PC-9 (cell line): ENCODE measurements around the gene SLC8A1.

Source experiments
- CTCF ChIP-seq: fragments of 200-600 bp; sonication (generic); conservative IDR thresholded peaks from 2 replicates; pipeline ENCODE4 v1.6.1; 2017; ENCODE audit warnings: mixed run types, antibody characterized with exemption, mild to moderate bottlenecking, moderate library complexity
- EZH2 ChIP-seq: fragments of 200-600 bp; sonication (generic); IDR thresholded peaks from 2 replicates; pipeline ENCODE4 v1.8.0; 2017; ENCODE audit warnings: antibody characterized with exemption, low read depth

GRCh38 chr2:40168032-40168431 lies 283.9 kb downstream of the SLC8A1 start:
- TF ChIP-seq CTCF (no peak), EZH2 (no peak)
